Vagina (tissue), 2 donors: ENCODE results near the gene HK2.

Source experiments
- POLR2AphosphoS5 ChIP-seq, 2 donors: sonication (generic); formaldehyde crosslinking; IDR thresholded peaks; one replicate each; pipeline ENCODE4 v1.9.0; 2017; ENCODE audit warnings: antibody characterized with exemption in 2 of 2, mild to moderate bottlenecking in 2 of 2, low read depth in 1 of 2; ENCODE audit not compliant: insufficient read depth in 1 of 2
- TF ChIP-seq, protein P1 (sequence below), 3 experiments: fragments of 450-650 bp in 2 of 3; fragments of 200-600 bp in 1 of 3; sonication (generic) in 1 of 3; IDR thresholded peaks; one replicate each; pipeline ENCODE4 v1.5.1; 2017 to 2019; ENCODE audit warnings: antibody characterized with exemption in 3 of 3, mild to moderate bottlenecking in 2 of 3, moderate library complexity in 2 of 3

DNA sequence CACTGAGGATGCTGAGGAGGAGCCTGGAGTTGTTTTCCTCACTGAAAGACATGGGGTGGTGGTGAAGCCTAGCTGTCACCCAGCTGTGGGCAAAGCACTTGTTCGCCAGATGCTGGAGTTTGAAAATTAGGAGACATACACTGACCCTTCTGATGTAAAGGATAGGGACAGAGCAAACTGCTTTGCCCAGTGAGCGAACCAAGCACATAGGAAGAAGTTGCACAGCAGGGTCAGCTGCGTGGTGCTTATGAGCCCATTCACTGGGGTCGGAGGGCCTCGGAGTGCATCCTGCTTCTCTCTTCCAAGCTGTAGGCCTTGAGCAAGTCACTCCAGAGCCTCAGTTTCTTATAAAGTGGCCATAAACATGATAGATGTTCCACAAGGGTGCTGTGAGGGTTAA, 50.9 kb downstream of the HK2 start:
- TF ChIP-seq, protein P1, sequence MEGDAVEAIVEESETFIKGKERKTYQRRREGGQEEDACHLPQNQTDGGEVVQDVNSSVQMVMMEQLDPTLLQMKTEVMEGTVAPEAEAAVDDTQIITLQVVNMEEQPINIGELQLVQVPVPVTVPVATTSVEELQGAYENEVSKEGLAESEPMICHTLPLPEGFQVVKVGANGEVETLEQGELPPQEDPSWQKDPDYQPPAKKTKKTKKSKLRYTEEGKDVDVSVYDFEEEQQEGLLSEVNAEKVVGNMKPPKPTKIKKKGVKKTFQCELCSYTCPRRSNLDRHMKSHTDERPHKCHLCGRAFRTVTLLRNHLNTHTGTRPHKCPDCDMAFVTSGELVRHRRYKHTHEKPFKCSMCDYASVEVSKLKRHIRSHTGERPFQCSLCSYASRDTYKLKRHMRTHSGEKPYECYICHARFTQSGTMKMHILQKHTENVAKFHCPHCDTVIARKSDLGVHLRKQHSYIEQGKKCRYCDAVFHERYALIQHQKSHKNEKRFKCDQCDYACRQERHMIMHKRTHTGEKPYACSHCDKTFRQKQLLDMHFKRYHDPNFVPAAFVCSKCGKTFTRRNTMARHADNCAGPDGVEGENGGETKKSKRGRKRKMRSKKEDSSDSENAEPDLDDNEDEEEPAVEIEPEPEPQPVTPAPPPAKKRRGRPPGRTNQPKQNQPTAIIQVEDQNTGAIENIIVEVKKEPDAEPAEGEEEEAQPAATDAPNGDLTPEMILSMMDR (IDR thresholded peaks at IDR 0.05): no peak
- no peak for TF ChIP-seq POLR2AphosphoS5 (IDR thresholded peaks at IDR 0.05; ENCODE audit: insufficient read depth in 1 of 2, low read depth in 1 of 2)
